CD4-positive, alpha-beta T cell treated with Interleukin-21 for 1 hour (primary cell): ENCODE results near the gene CNPY3.
"Not testable (repeated sequence)": the region's sequence is repeated elsewhere in the genome, so short reads cannot be mapped to it uniquely, and the experiment has no call there.

Experiments used
- DNase-seq: peaks from one replicate; pipeline ENCODE4 v3.0.0-alpha.2; 2020

Gene CNPY3

DNA sequence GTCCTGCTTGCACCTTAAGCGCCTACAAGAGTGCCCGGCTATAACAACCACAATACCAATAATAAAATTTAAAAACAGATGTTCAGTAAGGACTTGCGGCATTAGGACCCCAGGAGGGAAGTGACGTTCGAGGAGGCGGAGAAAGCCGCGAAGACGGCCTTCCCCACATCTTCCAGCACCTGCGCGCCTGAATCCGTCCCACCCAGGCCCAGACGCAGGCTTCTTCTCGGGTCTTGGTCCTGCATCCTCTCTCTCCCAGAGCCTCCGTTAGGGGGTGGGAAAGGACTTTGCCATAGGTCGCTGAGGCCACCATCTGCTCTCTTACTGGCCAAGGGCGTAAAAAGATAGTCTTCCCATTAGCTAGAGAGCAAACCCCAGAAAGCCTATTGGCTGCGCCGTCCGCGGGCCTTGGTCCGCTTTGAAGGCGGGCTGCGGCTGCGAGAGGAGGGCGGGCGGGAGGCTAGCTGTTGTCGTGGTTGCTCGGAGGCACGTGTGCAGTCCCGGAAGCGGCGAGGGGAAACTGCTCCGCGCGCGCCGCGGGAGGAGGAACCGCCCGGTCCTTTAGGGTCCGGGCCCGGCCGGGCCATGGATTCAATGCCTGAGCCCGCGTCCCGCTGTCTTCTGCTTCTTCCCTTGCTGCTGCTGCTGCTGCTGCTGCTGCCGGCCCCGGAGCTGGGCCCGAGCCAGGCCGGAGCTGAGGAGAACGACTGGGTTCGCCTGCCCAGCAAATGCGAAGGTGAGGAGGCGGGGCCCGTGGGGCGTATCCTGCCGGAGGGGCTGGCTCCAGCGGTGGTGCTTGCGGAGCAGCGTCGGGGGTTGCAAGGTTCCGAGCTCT, at the start of gene CNPY3:
CNPY3 (plus strand) TSS at position 495 of the 835 bp plus-strand sequence; CDS start at position 586, 91 bp downstream.
- DNase-seq: peak; percentile 96

DNA sequence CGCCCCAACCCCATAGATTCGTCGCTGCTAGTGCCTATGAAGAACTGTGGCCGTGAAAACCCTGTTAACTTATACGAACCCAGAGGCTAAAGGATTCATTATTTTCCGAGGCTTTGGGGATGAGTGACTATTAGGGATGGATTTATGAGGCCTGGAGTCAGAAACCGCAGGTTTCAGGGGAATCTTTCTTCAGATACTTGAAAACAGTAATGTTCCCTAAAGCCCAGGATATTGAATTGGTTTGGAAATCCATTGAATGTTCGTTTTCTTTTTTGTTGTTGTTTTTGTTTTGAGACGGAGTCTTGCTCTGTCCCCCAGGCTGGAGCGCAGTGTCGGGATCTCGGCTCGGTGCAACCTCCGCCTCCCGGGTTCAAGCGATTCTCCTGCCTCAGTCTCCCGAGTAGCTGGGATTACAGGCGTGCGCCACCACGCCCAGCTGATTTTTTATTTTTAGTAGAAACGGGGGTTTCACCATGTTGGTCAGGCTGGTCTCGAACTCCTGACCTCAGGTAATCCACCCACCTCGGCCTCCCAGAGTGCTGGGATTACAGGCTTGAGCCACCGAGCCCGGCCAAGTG, 49.0 kb upstream of the CNPY3 start:
- DNase-seq: not testable (repeated sequence)

DNA sequence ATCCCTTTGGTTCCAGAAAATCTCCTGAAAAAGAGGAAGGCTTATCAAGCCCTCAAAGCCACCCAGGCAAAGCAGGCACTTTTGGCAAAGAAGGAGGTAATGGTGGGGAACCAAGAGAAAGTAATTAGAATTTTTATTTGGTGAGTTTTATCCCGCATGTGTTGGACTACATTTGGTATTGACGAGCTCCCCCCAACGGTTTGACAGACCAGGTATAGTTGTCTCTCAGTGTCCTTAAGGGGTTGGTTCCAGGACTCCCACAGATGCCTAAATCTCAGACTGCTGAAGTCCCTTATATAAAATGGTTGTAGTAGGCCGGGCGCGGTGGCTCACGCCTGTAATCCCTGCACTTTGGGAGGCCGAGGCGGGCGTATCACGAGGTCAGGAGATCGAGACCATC, 48.4 kb upstream of the CNPY3 start:
- peak; percentile 12 for DNase-seq

DNA sequence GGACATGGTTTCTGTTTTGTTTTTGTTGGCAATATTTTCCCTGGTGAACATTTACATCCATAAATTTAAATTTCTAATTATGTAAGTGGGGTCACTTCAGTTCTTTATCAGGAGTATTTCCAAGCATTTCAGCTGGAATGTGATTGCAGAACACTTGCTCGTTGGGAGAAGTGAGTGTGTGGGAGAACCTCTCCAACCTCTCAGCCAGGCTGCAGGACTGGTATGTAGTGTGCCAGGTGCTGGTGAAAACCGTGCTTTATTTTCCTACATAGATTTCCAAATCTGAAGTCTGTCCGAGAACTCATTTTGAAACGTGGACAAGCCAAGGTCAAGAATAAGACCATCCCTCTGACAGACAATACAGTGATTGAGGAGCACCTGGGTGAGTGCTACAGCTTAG, 43.6 kb upstream of the CNPY3 start:
- no peak for DNase-seq

DNA sequence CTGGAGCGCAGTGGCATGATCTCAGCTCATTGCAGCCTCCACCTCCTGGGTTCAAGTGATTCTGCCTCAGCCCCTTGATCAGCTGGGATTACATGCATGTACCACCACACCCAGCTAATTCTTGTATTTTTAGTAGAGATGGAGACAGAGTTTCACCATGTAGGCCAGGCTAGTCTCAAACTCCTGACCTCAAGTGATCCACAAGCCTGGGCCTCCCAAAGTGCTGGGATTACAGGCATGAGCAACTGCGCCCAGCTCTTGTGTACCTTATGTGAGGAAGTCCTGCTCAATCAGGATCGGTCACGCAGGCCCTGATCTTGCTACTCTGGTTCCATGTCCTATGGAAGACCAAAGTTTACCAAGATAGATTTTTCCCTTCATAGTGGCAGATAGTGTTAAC, 41.1 kb upstream of the CNPY3 start:
- DNase-seq: not testable (repeated sequence)

DNA sequence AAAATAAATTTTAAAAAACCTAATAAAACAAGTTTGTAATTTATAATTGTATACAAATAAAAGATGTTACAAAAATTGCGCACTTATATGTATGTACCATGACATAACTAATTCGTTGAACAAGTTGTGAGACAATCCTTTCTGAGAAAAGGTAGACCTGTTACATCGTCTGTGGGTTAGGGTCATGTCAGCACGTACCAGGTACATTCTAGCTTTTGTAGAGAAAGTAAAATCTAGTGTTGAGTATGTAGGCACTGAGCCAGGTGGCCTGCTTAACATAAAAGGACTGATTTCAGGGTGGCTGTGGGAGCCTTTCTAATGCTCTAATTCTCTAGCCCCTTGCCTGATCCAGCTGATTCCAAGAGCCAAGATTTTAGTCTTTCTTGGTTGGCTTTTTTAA, 39.5 kb upstream of the CNPY3 start:
- peak; percentile 15 for DNase-seq

DNA sequence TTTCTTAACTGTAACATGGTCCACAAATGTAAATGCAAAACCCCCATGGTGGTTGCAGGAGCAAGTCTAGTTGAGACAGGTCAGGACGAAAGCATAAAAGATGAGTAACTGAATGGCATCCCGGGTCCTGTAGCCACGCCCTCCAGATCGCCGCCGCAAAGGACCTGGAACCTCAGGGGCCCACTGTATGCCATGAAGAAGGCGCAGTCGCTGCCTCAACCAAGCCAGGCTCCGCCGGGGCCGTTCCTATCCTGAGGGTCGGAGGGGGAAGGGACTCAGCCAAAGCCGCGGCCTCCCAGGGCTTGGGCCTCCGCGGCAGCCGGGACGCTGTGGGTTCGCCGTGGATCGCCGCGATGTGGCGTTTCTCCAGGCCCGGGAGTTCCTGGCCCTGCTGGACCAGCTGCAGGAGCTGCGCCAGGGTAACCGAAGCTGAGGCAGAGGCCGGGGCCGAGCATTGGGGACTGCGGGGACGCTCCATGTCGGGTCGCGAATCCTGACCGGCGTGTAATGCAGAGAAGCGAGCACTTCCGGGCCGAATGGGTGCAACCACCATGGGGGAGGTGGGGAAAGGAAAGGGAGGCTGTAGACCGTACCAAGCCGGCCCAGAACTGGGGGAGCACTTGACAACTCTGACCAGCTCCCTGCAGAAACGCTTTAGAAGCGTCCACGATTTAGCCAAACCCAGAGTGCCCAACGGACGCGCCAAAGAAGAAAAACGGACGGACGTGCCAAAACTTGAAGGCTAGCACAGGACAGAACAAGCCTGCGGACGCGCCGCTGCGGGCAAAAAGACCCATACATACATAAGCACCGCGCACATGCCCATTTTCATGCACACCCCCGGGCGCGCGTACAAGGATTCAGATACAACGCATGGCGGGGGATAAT, 38.7 kb upstream of the CNPY3 start:
- DNase-seq: peak; percentile 92

DNA sequence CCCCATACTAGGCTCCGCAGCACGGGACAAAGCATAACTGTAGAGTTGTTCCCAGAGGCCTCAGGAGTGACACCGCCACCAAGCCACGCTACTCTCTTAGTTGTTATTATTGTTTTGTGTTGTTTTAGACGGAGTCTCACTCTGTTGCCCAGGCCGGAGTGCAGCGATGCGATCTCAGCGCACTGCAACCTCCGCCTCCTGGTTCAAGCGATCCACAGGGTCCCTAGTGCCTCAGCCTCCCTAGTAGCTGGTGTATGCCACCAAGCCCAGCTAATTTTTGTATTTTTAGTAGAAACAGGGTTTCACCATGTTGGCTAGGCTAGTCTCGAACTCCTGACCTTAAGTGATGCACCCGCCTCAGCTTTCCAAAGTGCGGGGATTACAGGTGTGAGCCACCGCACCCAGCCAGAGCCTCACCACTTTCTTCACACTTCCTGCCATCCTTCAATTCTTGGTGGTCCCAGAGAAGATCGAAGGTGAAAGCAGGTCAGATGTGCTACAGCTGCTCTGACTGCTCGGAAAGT, 38.0 kb upstream of the CNPY3 start:
- DNase-seq: no peak

DNA sequence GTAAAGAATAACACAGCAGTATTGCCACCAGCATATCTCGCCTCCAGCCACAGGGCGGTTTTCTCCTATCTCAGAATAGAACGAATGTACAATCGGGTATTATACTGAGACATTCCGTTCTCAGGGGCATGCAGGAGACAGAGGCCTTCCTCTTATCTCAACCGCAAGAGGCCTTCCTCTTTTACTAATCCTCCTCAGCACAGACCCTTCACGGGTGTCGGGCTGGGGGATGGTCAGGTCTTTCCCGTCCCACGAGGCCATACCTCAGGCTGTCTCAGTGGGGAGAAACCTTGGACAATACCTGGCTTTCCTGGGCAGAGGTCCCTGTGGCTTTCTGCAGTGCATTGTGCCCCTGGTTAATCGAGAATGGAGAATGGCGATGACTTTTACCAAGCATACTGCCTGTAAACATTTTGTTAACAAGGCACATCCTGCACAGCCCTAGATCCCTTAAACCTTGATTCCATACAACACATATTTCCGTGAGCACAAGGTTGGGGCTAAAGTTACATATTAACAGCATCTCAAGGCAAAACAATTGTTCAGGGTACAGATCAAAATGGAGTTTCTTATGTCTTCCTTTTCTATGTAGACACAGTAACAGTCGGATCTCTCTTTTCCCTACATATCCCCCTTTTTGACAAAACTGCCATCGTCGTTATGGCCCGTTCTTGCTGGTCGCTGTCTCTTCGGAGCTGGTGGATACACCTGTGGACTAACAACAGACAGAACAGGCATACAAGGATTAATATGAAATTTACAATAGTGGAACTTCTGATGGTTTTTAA, 35.0 kb upstream of the CNPY3 start:
- DNase-seq: not testable (repeated sequence)

DNA sequence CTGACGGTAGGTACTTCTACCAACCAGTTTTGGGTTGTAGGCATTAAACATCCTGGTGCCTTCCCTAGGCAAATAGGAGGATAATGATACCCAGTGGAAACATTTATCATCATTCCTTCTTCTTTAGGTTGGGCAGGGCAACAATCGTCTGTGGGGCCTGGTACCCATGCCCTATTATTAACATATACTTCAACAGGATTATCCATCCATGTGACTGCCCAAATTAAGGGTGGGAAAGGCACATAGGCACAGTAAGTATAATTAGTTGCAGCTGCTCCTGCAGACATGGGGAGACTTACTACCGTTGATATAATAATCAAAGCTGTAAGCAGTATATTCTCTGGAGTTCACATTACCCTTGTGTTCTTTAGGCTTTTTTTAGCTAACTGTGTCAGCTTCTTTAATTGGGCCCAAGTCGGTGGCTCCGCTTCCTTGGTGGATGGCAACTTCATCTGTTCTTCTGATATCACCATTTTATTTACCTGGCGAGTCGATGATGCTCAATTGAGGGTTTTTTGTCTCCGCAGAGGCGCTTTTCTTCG, 33.0 kb upstream of the CNPY3 start:
- DNase-seq: no peak

DNA sequence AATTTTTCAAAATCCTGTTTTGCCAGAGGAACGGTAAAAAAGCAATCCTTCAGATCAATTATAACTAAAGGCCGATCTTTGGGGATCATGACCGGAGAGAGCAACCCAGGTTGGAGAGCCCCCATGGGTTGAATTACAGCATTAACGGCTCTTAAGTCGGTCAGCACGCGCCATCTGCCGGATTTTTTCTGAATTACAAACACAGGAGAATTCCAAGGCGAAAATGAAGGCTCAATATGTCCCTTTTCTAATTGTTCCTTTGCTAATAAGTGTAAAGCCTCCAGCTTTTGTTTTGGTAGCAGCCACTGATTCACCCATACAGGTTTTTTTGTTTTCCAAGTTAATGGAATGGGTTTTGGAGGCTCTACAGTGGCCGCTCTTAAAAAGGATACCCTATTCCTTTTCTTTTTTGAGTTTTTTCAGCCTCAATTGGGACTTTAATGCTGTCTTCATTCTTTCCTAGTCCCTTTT, 30.4 kb upstream of the CNPY3 start:
- peak; percentile 82 for DNase-seq

DNA sequence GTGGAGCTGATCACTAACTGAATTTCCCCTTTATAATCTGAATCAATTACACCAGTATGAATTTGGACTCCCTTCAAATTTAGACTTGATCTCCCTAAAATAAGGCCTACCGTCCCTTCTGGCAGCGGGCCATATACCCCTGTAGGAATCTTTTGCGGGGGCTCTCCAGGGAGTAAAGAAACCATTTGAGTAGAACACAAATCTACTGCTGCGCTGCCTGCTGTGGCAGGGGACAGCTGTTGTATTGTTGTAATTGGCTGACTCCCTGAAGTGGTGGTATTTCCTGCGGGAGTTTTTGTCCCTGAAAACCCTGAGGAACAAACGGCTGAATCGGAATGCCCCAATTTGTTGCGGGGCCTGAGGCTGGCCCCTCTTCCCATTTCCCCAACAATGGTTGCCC, 29.4 kb upstream of the CNPY3 start:
- DNase-seq: no peak

DNA sequence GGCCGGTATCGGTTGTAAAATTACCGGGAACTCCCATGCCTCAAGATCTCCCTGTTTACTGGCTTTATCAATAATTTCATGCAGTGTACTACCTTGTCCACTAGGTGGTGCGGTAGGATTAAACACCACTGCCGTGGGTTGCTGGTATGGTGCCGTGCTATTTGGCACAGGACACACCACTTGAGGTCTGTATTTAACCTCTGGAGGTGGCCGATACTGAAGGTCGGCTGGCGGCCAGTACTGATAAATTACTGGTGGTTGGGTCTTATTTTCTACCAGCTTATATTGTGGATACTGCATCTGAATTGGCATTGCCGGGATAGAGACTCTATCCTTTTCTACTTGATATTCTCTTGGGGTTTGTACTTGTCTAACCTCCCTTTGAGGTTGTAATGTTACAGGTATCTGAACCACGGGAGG, 27.7 kb upstream of the CNPY3 start:
- peak; percentile 86 for DNase-seq

DNA sequence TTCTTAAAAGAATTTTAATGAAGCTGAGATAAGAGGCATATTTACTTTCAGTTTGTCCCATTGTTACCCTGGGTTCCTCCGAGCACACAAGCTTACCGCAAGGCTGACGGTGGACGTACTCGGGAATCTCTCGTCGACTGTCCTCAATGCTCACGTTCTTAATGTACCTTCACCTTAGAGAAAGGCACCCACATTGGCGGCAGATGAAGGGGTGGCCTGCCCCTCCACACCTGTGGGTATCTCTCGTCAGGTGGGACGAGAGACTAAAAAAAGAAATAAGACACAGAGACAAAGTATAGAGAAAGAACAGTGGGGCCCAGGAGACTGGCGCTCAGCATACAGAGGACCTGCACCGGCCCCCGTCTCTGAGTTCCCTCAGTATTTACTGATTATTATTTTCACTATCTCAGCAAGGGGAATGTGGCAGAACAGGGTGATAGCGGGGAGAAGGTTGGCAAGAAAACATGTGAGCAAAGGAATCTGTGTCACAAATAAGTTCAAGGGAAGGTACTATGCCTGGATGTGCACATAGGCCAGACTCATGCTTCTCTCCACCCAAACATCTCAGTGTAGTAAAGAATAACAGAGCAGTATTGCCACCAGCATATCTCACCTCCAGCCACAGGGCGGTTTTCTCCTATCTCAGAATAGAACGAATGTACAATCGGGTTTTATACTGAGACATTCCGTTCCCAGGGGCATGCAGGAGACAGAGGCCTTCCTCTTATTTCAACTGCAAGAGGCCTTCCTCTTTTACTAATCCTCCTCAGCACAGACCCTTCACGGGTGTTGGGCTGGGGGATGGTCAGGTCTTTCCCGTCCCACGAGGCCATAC, 26.6 kb upstream of the CNPY3 start:
- not testable (repeated sequence) for DNase-seq

DNA sequence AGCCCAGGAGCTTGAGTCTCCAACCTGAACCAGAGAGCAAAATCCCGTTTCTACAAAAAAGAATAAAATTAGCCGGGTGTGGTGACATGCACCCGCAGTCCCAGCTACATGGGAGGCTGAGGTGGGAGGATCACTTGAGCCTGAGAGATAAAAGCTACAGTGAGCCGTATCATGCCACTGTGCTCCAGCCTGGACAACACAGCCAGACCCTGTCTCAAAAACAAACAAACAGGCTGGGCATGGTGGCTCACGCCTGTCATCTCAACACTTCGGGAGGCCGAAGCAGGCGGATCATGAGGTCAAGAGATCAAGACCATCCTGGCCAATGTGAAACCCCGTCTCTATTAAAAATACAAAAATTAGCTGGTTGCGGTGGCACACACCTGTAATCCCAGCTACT, 24.8 kb upstream of the CNPY3 start:
- no peak for DNase-seq

DNA sequence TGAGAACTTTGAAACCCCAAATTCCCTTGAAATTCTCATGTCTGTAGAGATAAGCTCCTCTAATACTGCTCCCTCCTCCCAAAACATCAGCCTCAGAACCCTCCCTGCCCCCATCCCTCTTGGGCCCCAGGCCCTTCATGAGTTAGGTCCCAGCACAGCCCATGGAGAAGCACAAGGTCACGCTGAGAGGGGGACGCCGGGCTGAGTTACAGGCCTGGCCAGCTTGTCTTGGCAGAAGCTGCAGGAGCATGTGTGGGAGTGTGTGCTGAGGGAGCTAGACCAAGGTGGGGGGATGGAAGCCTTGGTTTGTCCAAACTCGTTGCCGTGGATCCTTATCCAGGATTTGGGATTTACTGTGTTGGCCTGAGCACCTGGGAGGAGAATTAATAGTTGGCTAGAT, 21.9 kb upstream of the CNPY3 start:
- no peak for DNase-seq

DNA sequence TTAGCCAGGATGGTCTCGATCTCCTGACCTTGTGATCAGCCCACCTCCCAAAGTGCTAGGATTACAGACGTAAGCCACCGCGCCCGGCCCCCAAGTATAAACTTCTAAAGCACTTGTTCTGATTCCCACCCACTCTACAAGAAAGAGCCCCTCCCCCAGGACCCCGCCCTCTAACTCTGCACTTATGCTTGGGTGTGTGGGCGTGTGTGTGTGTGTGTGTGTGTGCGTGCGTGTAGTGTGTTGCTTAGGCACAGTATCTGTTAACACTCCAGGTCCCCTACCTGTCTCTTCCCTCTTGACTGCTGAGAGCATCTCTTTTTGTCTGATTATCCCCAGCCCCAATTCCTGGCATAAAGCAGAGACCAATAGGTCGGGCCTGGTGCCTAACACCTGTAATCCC, 19.4 kb upstream of the CNPY3 start:
- no peak for DNase-seq

DNA sequence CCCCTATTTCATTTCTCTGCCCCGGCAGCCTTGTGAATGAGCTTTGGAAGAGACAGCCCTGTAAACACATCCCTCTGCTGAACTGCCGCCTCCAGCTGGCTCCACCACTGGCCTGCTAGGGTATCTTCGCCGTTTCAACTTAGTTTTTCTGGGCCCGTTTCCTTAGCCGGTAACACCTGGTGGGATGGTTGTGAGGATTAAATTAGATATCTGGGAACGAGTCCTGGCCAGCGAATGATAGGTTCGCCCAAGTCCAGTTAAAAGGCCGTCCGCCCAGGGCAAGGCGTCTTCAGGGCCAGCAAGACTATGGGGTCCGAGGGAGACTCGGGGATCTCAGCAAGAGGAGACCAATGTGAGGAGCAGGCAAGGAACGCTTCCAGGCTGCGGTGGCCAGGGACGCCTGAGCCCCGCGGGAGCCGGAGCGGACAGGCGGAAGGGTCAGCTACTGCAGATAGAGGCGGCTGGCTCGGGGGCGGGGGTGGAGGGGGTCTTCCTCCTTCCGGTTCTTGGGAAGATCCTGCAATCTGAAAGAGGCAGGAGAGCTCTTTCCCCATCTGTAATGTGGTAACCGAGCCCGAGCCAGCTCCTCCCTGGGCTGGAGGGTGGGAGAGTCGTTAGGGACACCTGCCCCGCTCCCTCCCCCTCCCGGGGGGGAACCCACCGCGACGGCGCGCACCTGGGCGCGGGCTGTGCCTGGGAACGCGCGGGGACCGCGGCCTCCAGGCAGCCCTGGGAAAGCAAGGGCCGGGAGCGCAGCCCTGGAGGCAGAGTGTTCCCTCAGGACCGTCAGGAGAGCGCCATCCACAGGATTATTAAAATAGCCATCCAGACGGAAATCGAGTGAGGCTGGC, 17.9 kb upstream of the CNPY3 start:
- no peak for DNase-seq

DNA sequence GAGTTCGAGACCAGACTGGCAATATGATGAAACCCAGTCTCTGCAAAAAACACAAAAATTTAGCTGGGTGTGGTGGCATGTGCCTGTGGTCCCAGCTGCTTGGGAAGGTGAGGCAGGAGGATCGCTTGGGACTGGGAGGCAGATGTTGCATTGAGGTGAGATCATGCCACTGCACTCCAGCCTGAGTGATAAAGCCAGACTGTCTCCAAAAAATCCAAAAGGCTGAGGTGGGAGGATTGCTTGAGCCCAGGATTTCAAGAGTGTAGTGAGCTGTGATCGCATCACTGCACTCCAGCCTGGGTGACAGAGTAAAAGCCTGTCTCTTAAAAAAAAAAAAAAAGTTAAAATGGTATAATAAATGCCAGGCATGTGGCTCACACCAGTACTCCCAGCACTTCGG, 14.7 kb upstream of the CNPY3 start:
- no peak for DNase-seq

DNA sequence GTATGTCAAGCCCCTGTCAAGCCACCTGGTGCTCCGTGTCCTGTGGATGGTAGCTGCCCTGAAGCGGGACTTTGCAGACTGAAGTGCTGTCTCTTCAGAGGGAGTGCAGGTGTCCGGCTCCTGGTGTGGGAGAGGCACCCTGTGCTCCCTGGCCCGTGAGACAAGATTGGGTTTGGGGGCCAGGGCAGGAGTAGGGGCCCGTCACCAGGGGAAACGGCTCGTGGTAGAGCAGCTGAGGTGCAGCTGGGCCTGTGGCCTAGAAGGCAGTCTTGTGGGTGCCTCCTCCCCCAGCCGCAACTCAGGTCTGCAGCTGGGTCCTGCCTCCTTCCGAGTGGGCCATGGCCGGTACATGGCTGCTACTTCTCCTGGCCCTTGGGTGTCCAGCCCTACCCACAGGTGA, 13.5 kb upstream of the CNPY3 start, which contains the start of gene PTCRA:
PTCRA (plus strand) TSS at position 322 of the 400 bp plus-strand sequence; CDS start at position 339, 17 bp downstream.
- no peak for DNase-seq
